Right lobe of liver (tissue), 4 donors: Measurements from ENCODE around the gene ILDR2.

Experiments used
- CTCF ChIP-seq, 4 donors: fragments of 200-600 bp in 3 of 4; fragments of 450-650 bp in 1 of 4; IDR thresholded peaks; one replicate each; pipeline versions ENCODE4 v1.5.1 to v1.8.0; 2016 to 2022; ENCODE audit warnings: antibody characterized with exemption in 4 of 4, mild to moderate bottlenecking in 2 of 4
- POLR2A ChIP-seq: fragments of 450-650 bp; IDR thresholded peaks from one replicate; pipeline ENCODE4 v1.6.1; 2017; ENCODE audit warnings: antibody characterized with exemption, mild to moderate bottlenecking
- donor health status: DM: no; HTN: no; CAD: no.
- donor health status: DM: no; HTN: no; CAD: no.
- donor health status: DM: no; HTN: yes; CAD: no.

GRCh38 chr1:167011560-167012191 lies 36.3 kb upstream of the ILDR2 start:
- TF ChIP-seq CTCF (IDR thresholded peaks at IDR 0.05) (no peak), POLR2A (no peak)
